ENCODE results near the gene PIP5K1C.

GRCh38 chr19:3659746-3660112 lies 40.5 kb downstream of the PIP5K1C start:
- TF ChIP-seq CHD4 (IDR thresholded peaks at IDR 0.05; ENCODE audit: borderline replicate concordance): no peak
- TF ChIP-seq CTCF (IDR thresholded peaks at IDR 0.05): no peak
- TF ChIP-seq RNF2 (IDR thresholded peaks at IDR 0.05; ENCODE audit: borderline replicate concordance, low read depth): no peak
- no peak for TF ChIP-seq RAD21 (conservative IDR thresholded peaks at IDR 0.05 in 1 of 2, IDR thresholded peaks at IDR 0.05 in 1 of 2)

Data from A549 (cell line).